Limb (tissue), 2 donors: Measurements from ENCODE around the gene SDF4.

ENCODE experiments used
- DNase-seq, 2 donors: peaks; one replicate each; pipeline ENCODE4 v3.0.0-alpha.2; 2016; ENCODE audit errors: extremely low spot score in 2 of 2

SDF4 gene

GRCh38 chr1:1242461-1243265 lies 10.9 kb upstream of the SDF4 start:
- no peak for DNase-seq

- DNase-seq, result no peak
Observed at GRCh38 chr1:1241588-1242219, 9.9 kb upstream of the SDF4 start.

GRCh38 chr1:1240822-1241587 lies 9.2 kb upstream of the SDF4 start:
- no peak for DNase-seq

GRCh38 chr1:1240348-1240732 lies 8.5 kb upstream of the SDF4 start:
- no peak for DNase-seq

- DNase-seq, result peak in 1 of 2 donors; percentile 43
Observed at GRCh38 chr1:1239614-1240347, 8.0 kb upstream of the SDF4 start.

- no peak for DNase-seq
Observed at GRCh38 chr1:1239227-1239613, 7.4 kb upstream of the SDF4 start.

- no peak for DNase-seq
Observed at GRCh38 chr1:1238702-1239178, 6.9 kb upstream of the SDF4 start.

- DNase-seq, result no peak
Observed at GRCh38 chr1:1237874-1238701, 6.3 kb upstream of the SDF4 start.

GRCh38 chr1:1236945-1237873 lies 5.4 kb upstream of the SDF4 start:
- no peak for DNase-seq

GRCh38 chr1:1236176-1236763 lies 4.5 kb upstream of the SDF4 start:
- DNase-seq, result no peak

GRCh38 chr1:1235016-1235744 lies 3.4 kb upstream of the SDF4 start:
- no peak for DNase-seq

- no peak for DNase-seq
Observed at GRCh38 chr1:1234180-1234808, 2.5 kb upstream of the SDF4 start.

GRCh38 chr1:1233567-1233892 lies 1.7 kb upstream of the SDF4 start:
- no peak for DNase-seq

- no peak for DNase-seq
Observed at GRCh38 chr1:1232796-1233566, 1.2 kb upstream of the SDF4 start.

GRCh38 chr1:1232208-1232795 lies 501 bp upstream of the SDF4 start, which contains the start of gene B3GALT6:
B3GALT6 (plus strand) TSS chr1:1232237; CDS start chr1:1232279, 42 bp downstream.
- DNase-seq, result no peak

GRCh38 chr1:1230656-1231399 lies 973 bp downstream of the SDF4 start:
- no peak for DNase-seq
